ENCODE data around the gene RAB44. TPM values are rescaled to one million over a fixed set of nuclear protein-coding genes. Genes with fewer than 3 reads are reported as not detected.

RAB44 gene
- total and polyA plus RNA-seq, 2 of the 13 experiments (the other 11 are each of a cell fraction or from before 2014, with no cell fraction given): not detected

GRCh38 chr6:36751091-36751490, 53.5 kb downstream of the RAB44 start (continued):
- TF ChIP-seq RNF219 (CRISPR knock-in tag; IDR thresholded peaks at IDR 0.05): no peak
- TF ChIP-seq UBTF (CRISPR knock-in tag; IDR thresholded peaks at IDR 0.05): no peak
- no peak for TF ChIP-seq ZHX1 (CRISPR knock-in tag; IDR thresholded peaks at IDR 0.05; ENCODE audit: low read depth)
- no peak for TF ChIP-seq ZNF556 (CRISPR knock-in tag; IDR thresholded peaks at IDR 0.05; ENCODE audit: borderline replicate concordance)
- no peak for TF ChIP-seq GFI1 (CRISPR knock-in tag; IDR thresholded peaks at IDR 0.05; ENCODE audit: borderline replicate concordance)
- no peak for TF ChIP-seq PHF8 (CRISPR knock-in tag; IDR thresholded peaks at IDR 0.05)
- no peak for TF ChIP-seq HOXA3 (CRISPR knock-in tag; IDR thresholded peaks at IDR 0.05)
